Activated effector memory CD4-positive, alpha-beta T cell treated with Interleukin-2 at 50 U/mL for 16 hours (primary cell): Measurements from ENCODE around the gene KCNK13.
"Not testable (repeated sequence)": the region's sequence is repeated elsewhere in the genome, so short reads cannot be mapped to it uniquely, and the experiment has no call there.

Experiments used
- DNase-seq: peaks from one replicate; pipeline ENCODE4 v3.0.0-alpha.2; 2020

Gene KCNK13

DNA sequence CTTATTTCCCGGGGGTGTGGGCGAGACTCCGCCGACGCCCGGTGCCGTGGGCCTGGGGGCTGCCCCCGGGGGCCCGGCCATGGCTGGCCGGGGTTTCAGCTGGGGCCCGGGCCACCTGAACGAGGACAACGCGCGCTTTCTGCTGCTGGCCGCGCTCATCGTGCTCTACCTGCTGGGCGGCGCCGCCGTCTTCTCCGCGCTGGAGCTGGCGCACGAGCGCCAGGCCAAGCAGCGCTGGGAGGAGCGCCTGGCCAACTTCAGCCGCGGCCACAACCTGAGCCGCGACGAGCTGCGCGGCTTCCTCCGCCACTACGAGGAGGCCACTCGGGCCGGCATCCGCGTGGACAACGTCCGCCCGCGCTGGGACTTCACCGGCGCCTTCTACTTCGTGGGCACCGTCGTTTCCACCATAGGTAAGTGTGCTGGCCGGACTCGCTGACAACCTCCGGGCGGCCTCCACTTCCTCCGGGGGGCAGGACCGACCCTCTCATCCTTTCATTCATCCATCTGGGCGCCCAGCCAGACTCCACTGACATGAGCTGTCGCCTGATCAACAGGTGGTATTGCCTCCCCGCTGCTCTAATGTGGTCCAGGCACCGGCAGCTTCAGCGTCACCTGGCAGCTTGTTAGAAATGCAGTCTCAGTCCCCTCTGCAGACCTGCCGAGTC lies 467 bp downstream of the KCNK13 start:
- no peak for DNase-seq

DNA sequence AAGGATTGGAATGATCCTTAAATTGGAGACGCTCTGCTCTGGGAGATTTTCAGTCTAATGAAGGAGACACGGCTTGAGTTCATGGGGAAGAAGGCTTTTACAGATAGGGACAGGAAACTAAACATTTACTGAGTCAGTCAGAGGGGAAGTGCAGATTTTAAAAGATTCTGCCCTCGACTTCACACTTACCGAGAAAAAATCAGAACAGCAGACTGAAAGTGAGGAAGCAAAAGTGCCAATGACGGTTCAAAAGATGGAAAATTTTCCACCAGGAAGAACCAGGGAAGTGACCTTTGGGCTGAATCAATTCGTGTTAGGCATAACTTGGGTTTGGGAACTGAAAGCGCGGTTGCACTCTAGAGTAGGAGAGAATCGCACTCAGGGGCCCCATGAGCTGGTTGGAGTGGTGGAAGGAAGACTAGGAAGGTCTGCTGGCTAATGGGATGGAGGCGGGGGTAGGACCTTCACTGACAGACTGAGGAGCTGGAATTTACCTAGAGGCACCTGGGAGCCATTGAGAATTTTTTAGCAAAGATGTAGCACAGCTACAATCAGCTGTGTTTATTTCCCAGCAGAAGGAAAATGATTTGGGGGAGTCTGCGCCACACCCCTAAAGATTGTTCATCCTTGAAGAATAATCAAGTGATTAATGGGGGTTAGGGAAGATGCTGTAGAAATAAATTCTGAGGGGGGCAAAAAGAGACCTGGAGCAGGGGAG lies 1.2 kb downstream of the KCNK13 start:
- DNase-seq, result no peak

DNA sequence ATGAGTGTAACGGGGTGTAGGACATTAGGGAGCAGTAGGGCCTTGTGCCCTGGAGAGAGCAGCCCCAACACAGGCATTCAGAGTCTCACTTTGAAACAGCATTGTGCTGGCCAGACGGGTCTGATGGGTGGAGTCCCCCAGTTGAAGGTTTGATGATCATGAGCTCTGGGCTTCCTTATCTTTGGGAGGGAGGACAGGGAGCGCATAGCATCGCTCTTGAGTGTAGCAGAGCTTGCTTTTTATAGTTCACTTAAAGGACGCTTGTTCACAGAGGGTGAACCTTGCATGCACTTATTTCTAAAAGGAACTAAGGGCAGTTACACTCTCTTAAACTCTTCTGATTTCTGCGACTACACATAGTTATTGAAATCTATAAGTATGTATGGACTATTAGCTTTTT lies 10.6 kb downstream of the KCNK13 start:
- DNase-seq, result no peak

DNA sequence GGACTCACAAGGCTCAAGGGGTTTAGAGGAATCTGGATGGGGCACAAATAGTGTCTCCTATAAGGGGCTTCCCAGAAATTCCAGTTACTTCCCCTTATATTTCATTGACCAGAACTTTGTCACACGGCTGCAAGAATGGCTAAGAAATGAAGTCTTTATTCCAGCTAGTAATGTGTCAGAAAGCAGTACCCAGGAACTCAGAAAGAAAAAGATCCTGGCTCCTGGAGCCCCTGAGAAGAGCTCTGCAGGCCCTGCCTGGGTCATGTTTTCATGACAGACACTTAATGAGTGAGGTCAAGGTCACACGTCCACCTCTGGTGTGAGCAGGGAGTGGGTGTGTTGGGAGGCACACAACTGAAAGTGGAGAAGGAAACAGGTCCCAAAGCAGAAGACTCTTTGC lies 17.8 kb downstream of the KCNK13 start:
- no peak for DNase-seq

DNA sequence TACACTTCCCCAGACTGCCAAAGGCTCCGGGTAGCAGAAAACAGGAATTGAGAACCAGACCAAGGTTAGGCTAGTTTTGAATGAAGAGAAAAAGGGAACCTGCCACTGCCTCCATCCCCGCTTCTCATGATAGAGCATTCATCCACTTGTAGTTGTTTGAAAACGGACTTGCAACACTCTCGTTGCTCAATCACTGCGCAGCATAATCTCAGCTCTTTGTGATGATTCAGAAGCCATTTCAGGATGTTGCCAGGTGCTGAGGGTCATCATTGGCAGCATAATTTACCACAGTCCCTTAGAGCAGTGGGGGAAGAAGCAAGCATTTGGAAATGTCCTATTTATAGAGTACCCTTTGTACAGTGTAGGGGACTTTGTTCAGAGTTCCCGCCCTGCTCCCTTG lies 25.6 kb downstream of the KCNK13 start:
- DNase-seq, result no peak

DNA sequence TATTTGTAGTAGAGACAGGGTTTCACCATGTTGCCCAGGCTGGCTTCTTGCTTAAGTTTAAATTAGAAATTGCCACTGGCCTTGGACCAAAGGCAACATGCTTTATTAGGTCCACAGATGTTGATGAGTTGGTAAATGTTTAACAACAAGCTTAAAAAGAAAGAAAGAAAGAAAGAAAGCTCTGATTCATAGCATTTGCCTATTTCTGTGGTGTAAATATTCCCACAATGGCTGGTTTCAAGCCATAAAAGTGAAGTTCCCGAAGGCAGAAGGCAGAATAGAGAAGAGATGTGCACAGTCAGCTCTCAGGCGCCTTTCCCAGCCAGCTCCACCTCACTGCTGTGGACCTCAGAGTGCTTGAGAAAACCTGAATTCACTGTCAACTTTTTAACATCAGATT lies 26.4 kb downstream of the KCNK13 start:
- DNase-seq, result no peak

DNA sequence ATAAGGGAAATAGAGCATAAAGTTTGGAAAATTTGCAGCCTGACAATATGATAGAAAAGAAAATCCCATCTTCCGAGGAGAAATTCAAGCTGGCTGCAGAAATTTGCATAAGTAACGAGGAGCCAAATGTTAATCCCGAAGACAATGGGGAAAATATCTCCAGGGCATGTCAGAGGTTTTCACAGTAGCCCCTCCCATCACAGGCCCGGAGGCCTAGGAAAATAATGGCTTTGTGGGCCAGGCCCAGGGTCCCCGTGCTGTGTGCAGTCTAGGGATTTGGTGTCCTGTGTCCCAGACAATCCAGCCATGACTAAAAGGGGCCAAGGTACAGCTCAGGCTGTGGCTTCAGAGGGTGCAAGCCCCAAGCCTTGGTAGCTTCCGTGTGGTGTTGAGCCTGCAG lies 27.7 kb downstream of the KCNK13 start:
- not testable (repeated sequence) for DNase-seq

DNA sequence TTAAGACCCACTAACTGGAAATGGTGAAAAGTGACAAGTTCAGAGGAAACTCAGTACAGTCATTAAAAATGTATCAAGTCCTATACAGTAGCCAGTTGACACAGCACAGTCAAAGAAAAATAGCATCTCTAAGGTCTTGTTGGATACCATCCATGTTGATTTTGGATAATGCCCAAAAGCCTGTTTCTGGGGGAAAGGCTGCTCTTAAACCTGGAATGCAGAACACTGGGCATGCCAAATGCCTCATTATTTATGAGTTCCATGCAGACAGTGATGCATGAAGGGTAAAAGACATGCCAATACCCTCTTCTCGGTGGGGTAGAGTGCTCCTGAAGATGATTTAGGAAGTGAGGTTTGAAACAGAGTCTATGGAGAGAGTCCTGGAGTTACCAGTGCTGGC lies 29.6 kb downstream of the KCNK13 start:
- DNase-seq, result no peak

DNA sequence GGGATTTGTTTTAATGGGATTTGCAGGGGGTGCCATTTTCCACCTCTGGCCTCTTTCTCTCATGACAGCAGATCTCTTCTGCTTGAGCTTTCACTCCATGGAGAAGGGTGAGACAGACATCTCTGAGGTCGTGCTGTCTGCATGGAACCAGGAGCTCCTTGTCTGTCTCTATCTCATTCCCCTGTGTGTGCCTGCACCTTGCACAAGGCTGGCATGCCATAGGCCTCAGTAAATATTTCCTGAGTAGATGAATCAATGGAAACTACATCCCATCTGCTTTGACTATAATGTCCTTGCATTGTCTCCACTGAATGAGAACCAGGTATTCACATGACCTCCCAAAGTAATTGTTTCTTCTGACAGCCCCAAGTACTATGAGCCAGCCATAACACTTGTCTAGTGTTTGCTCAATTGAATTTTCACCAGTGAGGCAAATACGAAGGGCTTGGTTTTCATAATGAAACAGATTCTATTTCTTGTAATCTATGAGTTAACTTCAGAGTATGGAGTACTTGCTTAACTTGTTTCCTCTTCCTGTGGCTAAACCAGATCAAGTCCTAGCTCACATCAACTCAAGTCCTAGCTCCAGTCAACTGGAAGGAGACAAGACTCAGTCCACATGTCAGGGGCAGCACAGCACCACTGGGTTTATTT lies 32.3 kb downstream of the KCNK13 start:
- DNase-seq, result no peak

DNA sequence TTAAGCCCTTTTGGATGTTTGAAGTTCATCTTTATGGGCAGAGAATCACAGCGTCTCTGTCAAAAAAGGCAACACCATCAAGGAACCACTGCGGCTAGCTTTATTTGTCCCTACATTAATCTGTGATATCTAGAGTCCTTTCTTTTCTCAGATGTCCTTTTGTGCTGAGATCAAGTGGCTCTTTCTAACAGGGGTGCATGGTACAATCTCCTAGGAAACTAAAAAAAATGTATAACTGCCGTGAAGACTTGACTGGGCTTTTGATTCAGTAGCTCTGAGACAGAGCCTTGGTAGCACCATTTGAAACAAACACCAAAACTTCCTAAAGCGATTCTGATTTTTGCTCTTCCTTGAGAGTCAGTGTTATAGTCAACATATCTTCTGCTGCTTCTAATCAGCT lies 33.3 kb downstream of the KCNK13 start:
- no peak for DNase-seq

DNA sequence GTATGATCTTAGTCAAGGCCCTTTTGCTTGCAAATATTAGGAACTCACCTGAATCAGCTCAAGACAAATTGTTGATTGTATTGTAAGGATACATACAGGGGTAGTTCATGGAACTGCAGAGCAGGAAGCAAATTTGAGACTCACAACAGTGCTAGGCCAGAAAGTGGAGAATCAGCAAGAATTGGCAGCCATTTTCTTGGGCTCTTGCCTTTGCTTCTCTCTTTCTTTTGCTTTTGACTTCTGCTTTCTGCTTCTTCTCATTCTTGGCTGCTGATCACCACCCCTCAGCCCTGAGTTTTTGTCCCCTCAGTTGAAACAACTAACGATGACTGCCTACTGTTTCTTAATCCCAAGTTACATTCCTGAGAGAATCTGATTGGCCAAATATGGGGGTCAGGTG lies 34.8 kb downstream of the KCNK13 start:
- no peak for DNase-seq

DNA sequence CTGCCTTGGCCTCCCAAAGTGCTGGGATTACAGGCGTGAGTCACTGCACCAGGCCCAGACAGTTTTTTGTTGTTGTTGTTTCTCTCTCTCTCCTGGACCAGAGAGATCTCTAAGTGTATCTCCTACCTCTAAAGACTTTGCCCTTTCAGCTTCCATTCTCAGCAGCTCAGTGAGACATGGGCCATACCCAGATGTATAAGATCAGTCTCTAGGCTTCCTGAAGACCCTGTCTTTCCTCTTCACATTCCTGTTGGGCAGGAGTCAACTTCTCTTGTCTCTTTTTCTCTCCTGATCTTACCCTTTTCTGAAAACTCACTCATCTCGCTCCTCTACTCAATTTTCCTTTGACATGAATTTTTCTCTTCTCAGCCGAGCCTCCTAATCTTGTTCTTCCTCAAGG lies 42.0 kb downstream of the KCNK13 start:
- DNase-seq, result no peak

DNA sequence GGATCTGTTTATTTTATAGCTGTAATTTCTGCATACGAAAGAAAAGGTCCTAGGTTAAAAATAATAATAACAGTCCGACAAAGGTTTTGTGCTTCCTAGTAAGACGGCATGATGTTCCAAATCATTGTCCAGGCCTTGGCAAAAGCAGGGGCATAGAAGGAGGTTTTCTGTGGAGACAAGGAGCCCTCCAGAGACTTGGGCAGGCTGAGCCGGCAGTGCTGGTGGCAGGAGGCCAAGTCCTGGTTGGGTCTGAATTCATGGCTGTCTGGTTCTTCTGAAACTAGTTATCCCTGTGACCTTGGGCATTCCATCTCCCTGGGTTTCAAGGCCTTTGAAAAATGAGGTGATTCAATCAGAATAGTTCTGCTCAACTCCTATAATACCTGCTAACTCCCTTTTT lies 44.0 kb downstream of the KCNK13 start:
- DNase-seq, result no peak

DNA sequence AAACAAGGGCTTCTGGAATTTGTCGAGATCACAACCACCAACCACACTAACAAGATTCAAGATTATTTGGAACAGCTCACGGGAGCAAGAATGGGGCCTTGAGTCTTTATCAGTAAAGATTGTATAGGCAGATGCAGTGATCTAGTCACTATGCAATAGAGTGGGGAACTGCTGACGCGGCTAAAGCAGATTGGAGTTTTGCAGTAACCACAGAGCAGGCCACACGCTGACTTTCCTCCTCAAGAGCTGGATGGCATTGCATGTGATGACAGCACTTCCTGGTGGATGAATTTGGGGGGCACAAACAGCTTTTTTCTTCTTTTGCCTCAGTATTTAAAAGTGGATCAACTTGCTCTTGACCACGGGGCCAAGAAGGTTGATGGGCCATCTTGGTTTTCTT lies 46.0 kb downstream of the KCNK13 start:
- DNase-seq, result no peak

DNA sequence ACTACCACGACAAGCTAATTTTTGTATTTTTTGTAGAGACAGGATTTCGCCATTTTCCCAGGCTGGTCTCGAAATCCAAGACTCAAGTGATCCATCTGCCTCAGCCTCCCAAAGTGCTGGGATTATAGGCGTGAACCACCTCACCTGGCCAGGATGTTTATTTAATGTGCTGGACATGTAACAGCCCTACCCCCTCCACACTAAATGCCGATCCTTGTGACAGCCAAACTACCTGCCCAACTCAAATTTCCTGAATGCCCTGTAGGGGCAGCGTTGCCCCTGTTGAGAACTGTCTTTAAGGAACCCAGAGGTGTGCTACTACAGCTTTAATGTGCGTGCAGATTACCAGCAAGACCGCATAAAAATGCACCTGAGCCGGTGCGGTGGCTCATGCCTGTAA lies 48.1 kb downstream of the KCNK13 start:
- DNase-seq, result no peak

DNA sequence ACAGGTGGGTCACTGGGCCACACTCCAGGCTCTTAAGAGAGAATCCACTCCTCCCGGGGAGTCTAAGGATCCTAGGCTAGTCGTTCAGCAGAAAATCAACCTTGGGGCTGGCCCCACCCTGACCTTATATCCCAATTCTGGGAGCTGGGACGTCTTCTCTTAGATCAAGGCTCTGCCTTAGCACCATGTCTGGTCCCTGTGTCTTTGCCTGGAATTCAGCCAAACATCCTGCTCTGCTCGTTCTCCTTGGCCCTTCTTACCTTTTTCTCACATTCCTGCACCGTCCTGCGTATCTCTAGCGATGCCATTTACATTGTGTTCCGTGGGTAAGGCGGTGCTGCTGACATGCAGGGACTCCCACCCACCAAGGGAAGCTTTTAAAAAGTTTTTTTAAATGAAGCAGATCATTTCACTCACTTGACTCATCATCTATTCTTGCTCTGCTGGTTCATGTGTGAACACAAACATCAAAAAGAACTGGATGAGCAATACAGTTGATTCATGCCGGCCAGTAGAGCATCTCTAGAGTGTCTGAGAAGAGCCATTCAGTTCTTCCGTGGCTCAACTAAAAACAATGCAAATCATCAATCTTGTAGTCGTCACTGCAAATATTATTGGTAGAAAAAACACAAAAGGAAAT lies 50.2 kb downstream of the KCNK13 start:
- no peak for DNase-seq

DNA sequence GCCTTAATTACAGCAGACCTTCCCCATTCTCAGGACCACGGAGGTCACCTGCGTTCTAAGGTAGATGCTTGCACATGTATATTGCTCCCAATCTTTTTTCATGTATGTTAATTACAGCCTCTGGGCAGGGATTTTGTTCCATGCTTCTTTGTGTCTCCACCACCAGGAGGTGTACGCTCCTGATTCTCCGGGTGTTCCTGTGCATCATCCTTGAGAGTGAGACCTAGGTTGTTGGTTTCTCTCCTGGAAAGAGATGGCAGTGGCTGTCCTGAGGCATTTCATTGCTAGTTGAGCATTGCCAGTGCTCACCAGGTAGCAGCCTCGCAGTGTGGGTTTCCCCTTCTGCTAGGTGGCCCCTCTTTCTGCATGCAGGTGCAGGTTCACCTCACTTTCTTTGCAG lies 52.8 kb downstream of the KCNK13 start:
- DNase-seq, result no peak

DNA sequence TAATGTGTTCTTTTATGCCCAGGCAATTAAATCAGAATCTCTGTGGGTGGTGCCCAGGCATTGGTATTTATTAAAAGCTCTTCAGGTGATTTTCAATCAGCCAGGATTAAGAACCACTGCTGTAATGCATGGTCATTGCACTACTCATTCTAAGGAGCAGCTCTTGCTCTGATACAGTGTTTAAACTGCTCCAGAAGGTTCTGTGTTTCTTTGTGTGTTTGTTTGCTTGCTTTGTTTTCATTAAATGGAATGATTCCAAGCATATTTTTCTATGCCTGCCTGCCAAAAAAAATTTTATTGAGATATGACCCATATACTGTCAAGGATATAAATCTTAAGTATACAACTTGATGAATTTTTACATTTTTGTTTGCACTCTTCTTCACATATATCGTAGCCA lies 54.0 kb downstream of the KCNK13 start:
- no peak for DNase-seq

DNA sequence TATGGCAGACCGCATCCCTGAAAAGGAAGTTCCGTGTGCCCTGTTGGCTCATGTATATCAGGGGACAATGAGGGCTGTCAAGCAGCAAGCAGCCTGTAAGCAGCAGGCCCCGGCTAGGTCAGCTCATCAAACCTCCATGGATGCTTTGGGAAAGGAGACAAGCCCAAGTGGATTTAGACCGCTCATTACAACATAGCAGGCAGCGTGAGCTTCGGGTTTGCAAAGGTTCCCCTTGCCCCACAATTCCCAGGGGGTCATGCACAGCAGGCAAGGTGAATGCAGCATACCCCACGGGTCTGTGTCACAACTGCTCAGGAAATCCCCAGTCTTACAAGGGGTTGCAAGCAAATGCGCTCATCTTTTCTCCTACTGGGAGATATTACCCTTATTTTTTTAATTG lies 54.6 kb downstream of the KCNK13 start:
- DNase-seq, result no peak

DNA sequence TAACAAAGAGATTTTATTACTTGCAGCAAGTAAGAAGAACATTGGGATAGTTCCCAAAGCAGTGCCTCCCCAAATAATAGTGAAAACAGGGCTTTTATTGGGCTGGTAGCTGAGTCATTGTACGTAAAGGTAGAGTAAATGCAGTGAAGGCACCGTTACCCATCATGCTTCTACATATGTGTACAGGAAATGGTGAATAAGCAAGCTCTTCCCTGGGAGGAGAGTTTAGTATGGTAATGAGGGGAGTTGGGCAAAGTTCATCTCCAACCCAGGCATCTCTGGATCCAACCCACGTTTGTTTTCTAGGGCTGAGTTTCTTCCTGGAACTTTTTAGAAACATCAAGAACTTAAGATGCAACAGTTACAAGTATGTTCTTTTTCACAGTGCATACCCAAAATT lies 56.2 kb downstream of the KCNK13 start:
- no peak for DNase-seq

DNA sequence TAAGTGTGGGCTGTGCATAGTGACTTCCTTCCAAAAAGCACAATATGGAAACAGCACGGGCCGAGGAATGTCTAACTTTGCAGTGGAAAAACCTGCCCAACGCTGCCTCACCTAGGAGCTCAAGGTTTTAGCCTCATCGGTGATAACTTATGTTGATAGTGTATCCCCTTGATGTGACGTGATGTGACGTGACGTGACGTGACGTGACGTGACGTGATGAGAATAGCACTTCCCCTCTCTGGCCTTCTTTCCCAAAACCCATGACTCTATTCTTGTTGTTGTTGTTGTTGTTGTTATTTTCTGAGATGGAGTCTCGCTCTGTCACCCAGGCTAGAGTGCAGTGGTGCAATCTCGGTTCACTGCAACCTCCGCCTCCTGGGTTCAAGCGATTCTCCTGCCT lies 64.5 kb downstream of the KCNK13 start:
- no peak for DNase-seq

DNA sequence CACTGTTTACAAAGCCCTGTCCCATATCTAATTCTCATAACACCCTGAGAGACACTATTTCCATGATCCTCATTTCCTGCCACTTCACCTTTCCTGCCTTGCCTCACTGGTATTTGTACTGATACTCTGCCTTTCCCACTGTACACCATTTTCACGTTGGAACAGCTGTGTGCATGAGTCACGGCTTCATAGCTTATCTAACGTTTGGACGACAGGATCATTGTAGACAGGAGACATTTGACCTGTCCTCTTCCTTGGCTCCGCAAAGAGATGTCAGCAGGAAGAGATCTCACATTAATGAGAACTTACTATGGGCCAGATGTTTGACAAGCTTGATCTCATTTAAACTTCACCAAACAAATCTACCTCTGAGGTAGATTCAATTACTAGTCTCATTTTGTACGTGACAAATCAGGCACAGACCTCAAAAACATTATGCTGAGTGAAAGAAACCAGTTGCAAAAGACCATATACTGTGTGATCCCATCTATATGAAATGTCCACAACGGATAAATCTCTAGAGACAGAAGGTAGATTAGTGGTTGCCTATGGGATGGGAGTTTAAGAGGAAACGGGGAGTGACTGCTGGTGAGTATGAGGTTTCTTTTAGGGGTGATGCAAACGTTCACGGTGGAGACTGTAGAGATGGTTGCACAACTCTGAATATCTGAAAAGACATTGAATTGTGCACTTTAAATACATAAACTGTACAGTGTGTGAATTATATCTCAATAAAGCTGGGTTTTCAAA lies 71.2 kb downstream of the KCNK13 start:
- DNase-seq, result no peak

DNA sequence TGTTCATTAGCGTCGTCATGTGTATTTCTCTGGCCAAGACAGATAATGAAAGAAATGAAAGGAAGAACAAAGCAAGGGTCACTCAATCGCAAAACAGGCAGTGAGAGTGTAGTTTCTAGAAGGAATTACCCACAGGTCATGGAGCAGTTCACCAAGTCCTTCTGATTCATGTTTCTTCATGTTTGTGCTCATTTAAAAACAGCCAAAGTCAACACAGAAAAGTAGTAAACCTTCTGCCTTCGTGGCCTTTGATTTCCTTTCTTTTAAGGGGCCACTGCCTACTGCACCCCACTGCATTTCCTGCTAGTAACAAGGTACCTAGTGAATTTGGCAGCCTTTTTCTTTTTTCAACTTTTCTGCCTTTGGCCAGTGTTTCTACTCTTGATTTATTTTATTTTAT lies 75.1 kb downstream of the KCNK13 start:
- no peak for DNase-seq
